Upper lobe of right lung (tissue), 1 donor: ENCODE results near the gene TLR7. TPM values are rescaled to one million over a fixed set of nuclear protein-coding genes. Genes with fewer than 3 reads are reported as not detected.

Experiments used
- ATAC-seq: fragments of 200-7000 bp; cut with Tn5 transposase; one replicate; pipeline ENCODE4 v1.9.1; 2020; ENCODE audit warnings: mild to moderate bottlenecking, moderate library complexity
- DNase-seq: peaks from one replicate; pipeline ENCODE4 v3.0.0-alpha.2; 2020
- H3K27ac ChIP-seq: fragments of 200-600 bp; one replicate; pipeline ENCODE4 v1.8.0; 2022
- H3K27me3 ChIP-seq: fragments of 200-600 bp; one replicate; pipeline ENCODE4 v1.8.0; 2022; ENCODE audit warnings: mild to moderate bottlenecking
- H3K36me3 ChIP-seq: fragments of 200-600 bp; one replicate; pipeline ENCODE4 v1.8.0; 2022
- H3K4me1 ChIP-seq: fragments of 200-600 bp; one replicate; pipeline ENCODE4 v1.8.0; 2022
- H3K4me3 ChIP-seq: fragments of 200-600 bp; one replicate; pipeline ENCODE4 v1.8.0; 2022; ENCODE audit warnings: mild to moderate bottlenecking
- H3K9me3 ChIP-seq: fragments of 200-600 bp; one replicate; pipeline ENCODE4 v1.8.0; 2022
- intact Hi-C: fragments of 100-400 bp; cut with DNase I; formaldehyde crosslinking; loops from one replicate; pipeline ENCODE4 v1.11.0; 2022
- total RNA-seq: library from RNA; stranded (reverse); fragmentation: NEBNext Ultra II Directional; extraction: Animal tissue kit (Norgen Biotek cat#: 25700); gene quantifications from one replicate; pipeline ENCODE4 v1.2.1, GENCODE V29; 2021
- TF ChIP-seq, protein P1 (sequence below): fragments of 200-600 bp; IDR thresholded peaks from one replicate; pipeline ENCODE4 v1.8.0; 2022; ENCODE audit warnings: antibody characterized with exemption
- donor health status: DM: no; HTN: yes; CAD: no; lungs with severe emphysema.

Gene TLR7
- total RNA-seq, 1 donor from 2014 or later = 3.1 TPM

DNA sequence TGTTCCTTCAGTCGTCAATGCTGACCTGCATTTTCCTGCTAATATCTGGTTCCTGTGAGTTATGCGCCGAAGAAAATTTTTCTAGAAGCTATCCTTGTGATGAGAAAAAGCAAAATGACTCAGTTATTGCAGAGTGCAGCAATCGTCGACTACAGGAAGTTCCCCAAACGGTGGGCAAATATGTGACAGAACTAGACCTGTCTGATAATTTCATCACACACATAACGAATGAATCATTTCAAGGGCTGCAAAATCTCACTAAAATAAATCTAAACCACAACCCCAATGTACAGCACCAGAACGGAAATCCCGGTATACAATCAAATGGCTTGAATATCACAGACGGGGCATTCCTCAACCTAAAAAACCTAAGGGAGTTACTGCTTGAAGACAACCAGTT is 52.2 kb downstream of the TLR7 start:
- Histone ChIP-seq H3K27ac (no peak overlapping the region), H3K27me3 (no peaks in the 10 kb centered on the region), H3K36me3 (no peaks in the 10 kb centered on the region), H3K4me3 (no peak overlapping the region), H3K9me3 (no peaks in the 10 kb centered on the region), H3K4me1 (no peaks in the 10 kb centered on the region)
- no peak for ATAC-seq
- TF ChIP-seq, protein P1, sequence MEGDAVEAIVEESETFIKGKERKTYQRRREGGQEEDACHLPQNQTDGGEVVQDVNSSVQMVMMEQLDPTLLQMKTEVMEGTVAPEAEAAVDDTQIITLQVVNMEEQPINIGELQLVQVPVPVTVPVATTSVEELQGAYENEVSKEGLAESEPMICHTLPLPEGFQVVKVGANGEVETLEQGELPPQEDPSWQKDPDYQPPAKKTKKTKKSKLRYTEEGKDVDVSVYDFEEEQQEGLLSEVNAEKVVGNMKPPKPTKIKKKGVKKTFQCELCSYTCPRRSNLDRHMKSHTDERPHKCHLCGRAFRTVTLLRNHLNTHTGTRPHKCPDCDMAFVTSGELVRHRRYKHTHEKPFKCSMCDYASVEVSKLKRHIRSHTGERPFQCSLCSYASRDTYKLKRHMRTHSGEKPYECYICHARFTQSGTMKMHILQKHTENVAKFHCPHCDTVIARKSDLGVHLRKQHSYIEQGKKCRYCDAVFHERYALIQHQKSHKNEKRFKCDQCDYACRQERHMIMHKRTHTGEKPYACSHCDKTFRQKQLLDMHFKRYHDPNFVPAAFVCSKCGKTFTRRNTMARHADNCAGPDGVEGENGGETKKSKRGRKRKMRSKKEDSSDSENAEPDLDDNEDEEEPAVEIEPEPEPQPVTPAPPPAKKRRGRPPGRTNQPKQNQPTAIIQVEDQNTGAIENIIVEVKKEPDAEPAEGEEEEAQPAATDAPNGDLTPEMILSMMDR = no peak
- DNase-seq = no peak
- intact Hi-C loops = no loop called here

DNA sequence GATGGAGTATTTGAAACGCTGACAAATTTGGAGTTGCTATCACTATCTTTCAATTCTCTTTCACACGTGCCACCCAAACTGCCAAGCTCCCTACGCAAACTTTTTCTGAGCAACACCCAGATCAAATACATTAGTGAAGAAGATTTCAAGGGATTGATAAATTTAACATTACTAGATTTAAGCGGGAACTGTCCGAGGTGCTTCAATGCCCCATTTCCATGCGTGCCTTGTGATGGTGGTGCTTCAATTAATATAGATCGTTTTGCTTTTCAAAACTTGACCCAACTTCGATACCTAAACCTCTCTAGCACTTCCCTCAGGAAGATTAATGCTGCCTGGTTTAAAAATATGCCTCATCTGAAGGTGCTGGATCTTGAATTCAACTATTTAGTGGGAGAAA is 52.7 kb downstream of the TLR7 start:
- Histone ChIP-seq H3K4me3 (no peak overlapping the region), H3K27ac (no peak overlapping the region), H3K9me3 (no peaks in the 10 kb centered on the region), H3K4me1 (no peaks in the 10 kb centered on the region), H3K27me3 (no peaks in the 10 kb centered on the region), H3K36me3 (no peaks in the 10 kb centered on the region)
- ATAC-seq = no peak
- intact Hi-C loops = no loop called here
- no peak for DNase-seq
- TF ChIP-seq, protein P1 = no peak

DNA sequence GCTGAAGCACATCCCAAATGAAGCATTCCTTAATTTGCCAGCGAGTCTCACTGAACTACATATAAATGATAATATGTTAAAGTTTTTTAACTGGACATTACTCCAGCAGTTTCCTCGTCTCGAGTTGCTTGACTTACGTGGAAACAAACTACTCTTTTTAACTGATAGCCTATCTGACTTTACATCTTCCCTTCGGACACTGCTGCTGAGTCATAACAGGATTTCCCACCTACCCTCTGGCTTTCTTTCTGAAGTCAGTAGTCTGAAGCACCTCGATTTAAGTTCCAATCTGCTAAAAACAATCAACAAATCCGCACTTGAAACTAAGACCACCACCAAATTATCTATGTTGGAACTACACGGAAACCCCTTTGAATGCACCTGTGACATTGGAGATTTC is 54.1 kb downstream of the TLR7 start:
- DNase-seq (no peak), ATAC-seq (no peak)
- Histone ChIP-seq H3K4me1 (no peaks in the 10 kb centered on the region), H3K27me3 (no peaks in the 10 kb centered on the region), H3K27ac (no peak overlapping the region), H3K9me3 (no peaks in the 10 kb centered on the region), H3K36me3 (no peaks in the 10 kb centered on the region), H3K4me3 (no peak overlapping the region)
- intact Hi-C loops = no loop called here
- TF ChIP-seq, protein P1 = no peak

DNA sequence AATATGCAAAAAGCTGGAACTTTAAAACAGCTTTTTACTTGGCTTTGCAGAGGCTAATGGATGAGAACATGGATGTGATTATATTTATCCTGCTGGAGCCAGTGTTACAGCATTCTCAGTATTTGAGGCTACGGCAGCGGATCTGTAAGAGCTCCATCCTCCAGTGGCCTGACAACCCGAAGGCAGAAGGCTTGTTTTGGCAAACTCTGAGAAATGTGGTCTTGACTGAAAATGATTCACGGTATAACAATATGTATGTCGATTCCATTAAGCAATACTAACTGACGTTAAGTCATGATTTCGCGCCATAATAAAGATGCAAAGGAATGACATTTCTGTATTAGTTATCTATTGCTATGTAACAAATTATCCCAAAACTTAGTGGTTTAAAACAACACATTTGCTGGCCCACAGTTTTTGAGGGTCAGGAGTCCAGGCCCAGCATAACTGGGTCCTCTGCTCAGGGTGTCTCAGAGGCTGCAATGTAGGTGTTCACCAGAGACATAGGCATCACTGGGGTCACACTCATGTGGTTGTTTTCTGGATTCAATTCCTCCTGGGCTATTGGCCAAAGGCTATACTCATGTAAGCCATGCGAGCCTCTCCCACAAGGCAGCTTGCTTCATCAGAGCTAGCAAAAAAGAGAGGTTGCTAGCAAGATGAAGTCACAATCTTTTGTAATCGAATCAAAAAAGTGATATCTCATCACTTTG is 55.2 kb downstream of the TLR7 start:
- Histone ChIP-seq H3K27ac (no peak overlapping the region), H3K9me3 (no peaks in the 10 kb centered on the region), H3K4me3 (no peak overlapping the region), H3K36me3 (no peaks in the 10 kb centered on the region), H3K27me3 (no peaks in the 10 kb centered on the region), H3K4me1 (no peaks in the 10 kb centered on the region)
- TF ChIP-seq, protein P1 = no peak
- ATAC-seq (no peak), DNase-seq (no peak)
- intact Hi-C loops = no loop called here

DNA sequence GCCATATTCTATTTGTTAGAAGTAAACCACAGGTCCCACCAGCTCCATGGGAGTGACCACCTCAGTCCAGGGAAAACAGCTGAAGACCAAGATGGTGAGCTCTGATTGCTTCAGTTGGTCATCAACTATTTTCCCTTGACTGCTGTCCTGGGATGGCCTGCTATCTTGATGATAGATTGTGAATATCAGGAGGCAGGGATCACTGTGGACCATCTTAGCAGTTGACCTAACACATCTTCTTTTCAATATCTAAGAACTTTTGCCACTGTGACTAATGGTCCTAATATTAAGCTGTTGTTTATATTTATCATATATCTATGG is 55.7 kb downstream of the TLR7 start:
- DNase-seq = no peak
- Histone ChIP-seq H3K27ac (no peak overlapping the region), H3K36me3 (no peaks in the 10 kb centered on the region), H3K4me3 (no peak overlapping the region), H3K27me3 (no peaks in the 10 kb centered on the region), H3K4me1 (no peaks in the 10 kb centered on the region), H3K9me3 (no peaks in the 10 kb centered on the region)
- TF ChIP-seq, protein P1 = no peak
- no peak for ATAC-seq
- intact Hi-C loops = no loop called here

DNA sequence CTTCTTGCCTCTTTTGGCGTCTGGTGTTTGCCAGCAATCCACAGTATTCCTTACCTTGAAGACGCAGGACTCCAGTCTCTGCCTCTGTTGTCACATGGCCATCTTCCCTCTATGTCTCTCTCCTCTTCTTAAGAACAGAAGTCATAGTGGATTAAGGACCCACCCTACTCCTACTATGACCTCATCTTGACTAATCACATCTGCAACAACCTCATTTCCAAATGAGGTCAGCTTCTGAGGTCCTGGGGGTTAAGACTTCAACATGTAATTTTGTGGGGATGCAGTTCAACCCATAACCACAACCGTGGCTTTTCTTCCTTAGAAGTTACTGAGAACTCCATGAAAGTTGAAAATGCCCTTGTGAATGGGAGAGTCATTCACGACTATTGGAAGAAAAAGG is 62.8 kb downstream of the TLR7 start:
- no peaks in the 10 kb centered on the region for H3K4me1 ChIP-seq
- TF ChIP-seq, protein P1 = no peak
- H3K27me3 ChIP-seq = no peaks in the 10 kb centered on the region
- DNase-seq = no peak
- no peak for ATAC-seq
- intact Hi-C loops = no loop called here
- no peak overlapping the region for H3K27ac ChIP-seq
- no peaks in the 10 kb centered on the region for H3K36me3 ChIP-seq
- no peak overlapping the region for H3K4me3 ChIP-seq
- H3K9me3 ChIP-seq = no peaks in the 10 kb centered on the region
